Activated CD4-positive, alpha-beta T cell treated with anti-CD3 and anti-CD28 coated beads, Interleukin-2, amount 50 U/mL, for 1 hour (primary cell): ENCODE results near the gene SMIM20.
"Not testable (repeated sequence)": the region's sequence is repeated elsewhere in the genome, so short reads cannot be mapped to it uniquely, and the experiment has no call there.

Experiments used
- DNase-seq: peaks from one replicate; pipeline ENCODE4 v3.0.0-alpha.2; 2020

The SMIM20 gene

DNA sequence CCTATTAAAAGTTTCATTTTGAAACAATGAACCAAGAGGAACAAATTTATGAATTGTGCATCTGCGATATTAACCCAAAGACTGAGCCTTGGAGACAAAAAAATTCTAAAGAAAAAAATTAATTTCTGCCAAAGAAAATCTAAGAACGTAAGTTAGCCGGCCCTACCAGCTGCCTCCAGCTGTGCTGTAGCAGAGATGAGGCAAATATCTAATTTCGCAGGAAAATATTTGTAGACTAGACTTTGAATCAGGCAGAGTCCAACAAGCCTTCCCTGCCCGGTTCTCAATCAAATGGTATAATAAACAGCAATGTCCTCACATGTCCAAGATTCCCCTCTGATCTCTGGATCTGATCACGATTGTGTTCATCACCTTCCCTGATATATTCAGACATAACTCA is 21.2 kb upstream of the SMIM20 start:
- DNase-seq = no peak

GRCh38 chr4:25896776-25897539 is 17.1 kb upstream of the SMIM20 start:
- DNase-seq = no peak

- DNase-seq = no peak
Observed at GRCh38 chr4:25900310-25900709, 13.7 kb upstream of the SMIM20 start.

GRCh38 chr4:25901030-25901430 is 13.0 kb upstream of the SMIM20 start:
- DNase-seq = no peak

GRCh38 chr4:25903900-25904747 is 9.9 kb upstream of the SMIM20 start:
- no peak for DNase-seq

- no peak for DNase-seq
Observed at GRCh38 chr4:25904748-25905082, 9.3 kb upstream of the SMIM20 start.

DNA sequence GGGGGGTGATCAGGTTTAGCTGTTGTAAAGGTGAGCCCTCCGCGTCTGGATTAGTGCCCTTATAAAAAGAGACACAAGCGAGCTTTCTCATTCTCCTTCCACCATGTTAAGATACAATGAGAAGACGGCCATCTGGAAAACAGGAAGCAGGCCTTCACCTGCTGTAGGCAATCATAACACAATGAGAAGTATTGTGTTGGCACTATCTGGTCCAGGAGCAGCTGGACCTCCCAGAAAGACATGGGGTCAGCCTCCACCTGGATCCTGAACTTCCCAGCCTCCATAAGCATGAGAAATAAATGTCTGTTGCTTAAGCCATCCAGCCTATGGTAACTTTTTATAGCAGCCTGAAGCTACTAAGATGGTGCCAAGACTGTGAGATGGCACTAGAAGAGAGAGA is 8.6 kb upstream of the SMIM20 start:
- no peak for DNase-seq

DNA sequence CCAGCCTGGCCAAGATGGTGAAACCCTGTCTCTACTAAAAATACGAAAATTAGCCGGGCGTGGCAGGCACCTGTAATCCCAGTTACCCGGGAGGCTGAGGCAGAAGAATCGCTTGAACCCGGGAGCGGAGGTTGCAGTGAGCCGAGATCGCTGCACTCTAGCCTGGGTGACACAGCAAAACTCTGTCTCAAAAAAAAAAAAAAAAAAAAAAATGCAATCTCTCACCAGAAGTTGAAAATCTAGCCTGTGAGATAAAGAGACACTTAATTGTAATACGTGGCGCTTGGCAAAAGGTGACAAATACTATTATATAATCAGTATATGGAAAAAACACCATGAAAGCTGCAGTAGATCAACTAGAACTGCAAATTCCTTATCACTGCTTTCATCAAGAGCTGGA is 7.9 kb upstream of the SMIM20 start:
- not testable (repeated sequence) for DNase-seq

DNA sequence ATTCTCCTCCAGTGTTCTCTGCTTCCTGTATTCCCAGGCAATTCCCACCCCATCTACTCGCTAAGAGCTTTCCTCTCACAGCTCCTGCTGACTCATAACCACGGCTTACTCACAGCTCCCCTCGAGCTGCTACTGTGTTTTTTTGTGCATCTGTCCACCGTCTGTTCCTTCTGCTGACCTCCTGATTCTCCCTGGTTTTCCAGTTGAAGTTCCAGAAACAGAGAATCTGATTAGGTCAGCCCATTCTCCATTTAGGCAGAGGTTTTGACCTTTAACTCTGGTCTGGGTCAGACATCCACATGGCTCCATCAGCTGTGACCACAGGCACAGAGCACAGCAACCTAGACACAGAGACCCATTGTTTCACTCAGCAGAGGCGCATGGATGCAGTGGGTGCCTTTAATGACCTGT is 5.5 kb upstream of the SMIM20 start:
- no peak for DNase-seq

DNA sequence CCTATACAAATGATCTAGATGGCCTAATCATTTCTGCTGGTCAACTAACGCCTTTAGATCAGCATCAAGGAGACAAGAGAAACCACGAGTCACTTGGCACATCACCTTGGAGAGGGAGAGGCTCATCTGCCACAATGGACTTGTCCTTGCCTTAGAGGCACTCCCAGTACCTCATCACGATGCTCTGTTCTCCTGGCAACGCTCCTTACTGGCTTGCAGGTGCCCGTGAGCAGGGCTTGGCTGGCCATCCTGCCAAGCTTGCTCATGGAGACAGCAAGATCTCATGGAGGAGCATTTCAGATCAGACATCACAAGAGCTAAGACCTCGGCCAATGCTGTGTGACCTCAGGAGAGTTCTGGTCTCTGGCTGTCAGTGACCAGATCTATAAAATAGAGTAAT is 2.7 kb upstream of the SMIM20 start:
- no peak for DNase-seq

DNA sequence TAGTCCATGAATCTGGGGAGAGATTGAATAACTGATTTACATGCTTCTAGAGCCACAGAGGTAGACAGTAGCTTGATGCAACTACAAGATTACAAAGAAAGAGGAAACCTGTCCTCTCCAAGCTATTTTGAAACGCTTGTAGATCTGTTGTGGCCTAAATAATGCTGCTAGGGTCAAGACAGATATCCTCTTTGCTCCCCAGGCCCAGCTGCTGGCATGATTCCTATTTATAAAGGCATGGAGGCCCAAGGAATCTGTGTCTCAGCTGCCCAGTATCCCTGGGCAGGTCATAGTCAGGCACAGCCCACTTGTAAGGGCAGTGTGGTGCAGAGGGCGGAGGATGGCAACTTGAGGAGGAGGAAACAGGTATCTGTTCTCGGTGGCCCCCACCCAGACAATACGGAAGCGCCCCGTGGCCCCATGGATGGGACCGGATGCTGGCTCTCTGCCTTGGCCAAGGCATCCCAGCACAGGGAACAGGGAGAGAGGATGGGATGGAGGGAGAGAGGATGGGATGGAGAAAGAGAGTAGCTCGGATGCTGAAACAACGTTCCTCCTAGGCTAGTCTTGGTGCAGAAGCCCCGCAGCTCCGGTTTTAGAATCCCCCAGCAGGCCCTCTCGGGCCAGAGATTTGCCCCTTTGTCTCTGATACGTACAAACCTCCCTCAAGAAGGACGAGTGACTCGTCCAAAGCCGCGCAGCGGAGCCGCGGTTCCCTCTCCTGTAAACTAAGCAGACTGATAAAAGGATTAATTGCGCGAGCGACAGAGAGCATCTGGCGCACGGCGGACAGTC is 767 bp upstream of the SMIM20 start:
- DNase-seq = peak; percentile 7

DNA sequence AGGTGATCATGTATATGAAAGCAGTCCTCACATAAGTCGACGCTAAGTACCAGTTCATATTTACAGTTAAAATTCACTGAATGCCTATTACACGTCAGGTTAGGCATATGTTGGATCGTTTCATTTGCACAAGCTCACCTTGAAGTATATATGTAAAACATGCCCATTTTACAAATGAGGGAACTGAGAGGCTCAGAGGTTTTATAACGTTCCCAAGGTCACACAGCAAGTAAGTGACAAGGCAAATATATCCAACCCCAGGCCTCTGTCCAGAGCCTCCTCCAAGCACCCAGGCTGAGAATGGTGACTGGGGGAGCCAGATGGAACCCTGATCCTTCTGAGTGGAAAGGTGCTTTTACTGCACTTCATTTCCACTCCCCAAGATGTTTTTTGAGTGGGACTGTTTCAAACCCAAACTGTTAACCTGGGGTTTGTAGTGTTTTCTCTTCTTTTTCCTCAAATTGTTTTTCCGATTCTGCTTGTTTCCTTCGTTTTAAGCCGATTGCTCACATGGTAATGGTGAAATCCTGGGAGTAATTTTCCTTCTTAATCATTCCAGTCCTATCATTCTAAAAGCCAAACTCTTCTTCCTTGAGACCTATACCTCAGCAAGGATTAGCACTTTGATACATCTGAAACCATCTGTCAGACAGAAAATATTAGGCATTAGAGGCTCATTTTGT is 791 bp downstream of the SMIM20 start:
- no peak for DNase-seq

- DNase-seq = no peak
Observed at GRCh38 chr4:25915353-25915705, 1.3 kb downstream of the SMIM20 start.

GRCh38 chr4:25916870-25917269 is 2.9 kb downstream of the SMIM20 start:
- DNase-seq = no peak

- no peak for DNase-seq
Observed at GRCh38 chr4:25919676-25920075, 5.7 kb downstream of the SMIM20 start.

GRCh38 chr4:25921922-25922321 is 7.9 kb downstream of the SMIM20 start:
- no peak for DNase-seq

- DNase-seq = no peak
Observed at GRCh38 chr4:25922812-25923369, 8.9 kb downstream of the SMIM20 start.

GRCh38 chr4:25923745-25924144 is 9.7 kb downstream of the SMIM20 start:
- no peak for DNase-seq

DNA sequence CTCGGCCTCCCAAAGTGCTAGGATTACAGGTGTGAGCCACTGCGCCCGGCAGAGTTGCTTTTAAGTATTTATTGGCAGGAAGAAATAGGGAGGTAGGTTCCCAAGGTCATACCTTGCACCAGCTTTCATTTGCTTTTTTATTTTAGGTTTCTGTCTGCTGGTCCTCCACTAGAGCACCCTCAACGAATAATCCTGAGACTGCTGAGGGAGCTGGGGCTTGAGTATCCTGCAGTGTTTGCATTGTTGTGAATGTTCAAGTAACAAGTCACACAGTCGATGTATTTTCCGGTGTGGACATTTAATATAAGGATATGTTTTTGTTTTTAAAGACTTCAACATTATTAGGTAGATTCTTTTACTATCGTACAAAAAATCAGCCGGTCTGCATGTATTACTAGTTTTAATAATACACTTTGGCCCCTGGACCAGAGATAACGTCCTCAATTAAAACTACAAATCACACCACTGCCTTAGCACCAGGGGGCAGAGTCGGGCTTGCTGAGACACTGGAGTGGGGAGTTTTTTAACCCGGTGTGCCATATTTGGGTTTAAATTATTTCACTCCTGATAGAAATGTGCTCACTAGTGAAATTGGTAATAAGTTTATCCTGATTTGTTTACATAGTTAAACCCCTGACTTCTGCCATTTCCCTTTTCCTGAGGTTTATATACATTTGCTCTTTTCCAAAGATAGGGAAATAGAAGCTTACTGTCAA is 11.6 kb downstream of the SMIM20 start:
- DNase-seq = peak; percentile 7

- peak; percentile 2 for DNase-seq
Observed at GRCh38 chr4:25926462-25926861, 12.4 kb downstream of the SMIM20 start.

DNA sequence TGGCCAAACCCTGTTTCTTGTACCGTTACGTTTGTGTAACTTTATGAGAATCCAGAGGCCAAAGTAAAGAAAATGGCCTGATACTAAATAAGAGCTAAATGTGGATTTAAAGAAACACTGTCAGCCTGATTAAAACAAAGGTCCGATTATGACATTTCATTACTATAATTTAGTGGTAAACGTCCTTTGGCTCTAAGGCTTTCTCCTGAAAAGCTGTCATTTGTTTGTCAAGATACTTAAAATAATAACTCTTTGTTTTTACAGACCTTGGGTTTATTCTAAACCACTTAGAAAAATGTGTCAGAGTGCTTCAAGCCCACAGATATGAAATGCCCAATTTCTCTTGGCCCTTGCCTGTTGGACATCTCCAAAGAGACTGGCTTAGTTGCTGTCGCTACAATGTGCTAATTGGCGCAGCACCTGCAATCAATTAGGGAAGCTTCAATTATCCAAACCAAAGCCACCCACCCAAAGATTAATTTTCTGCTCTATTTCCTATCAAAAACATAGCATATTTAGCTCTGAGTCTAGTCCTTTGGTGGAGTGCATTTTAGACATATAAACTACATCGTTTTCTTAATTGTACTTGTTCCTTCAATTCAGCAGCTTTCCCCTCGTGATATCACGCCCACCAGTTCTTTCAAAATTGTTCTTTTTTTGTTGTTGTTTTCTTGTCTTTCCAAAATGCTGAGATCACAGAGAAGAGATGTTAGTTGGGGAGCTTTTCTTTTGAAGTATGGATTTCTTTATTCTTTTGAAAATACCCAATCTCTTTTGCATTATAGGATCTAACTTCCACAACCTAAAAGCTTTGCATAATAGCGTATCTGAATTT is 13.6 kb downstream of the SMIM20 start:
- no peak for DNase-seq
